Astrocyte of the spinal cord (primary cell): ENCODE results near the gene FSTL5.

Experiments
- DNase-seq: peaks from one replicate; pipeline ENCODE4 v3.0.0; 2011; ENCODE audit warnings: low read depth, low spot score
- H3K4me3 ChIP-seq: 2 replicates; pipeline ENCODE4 v1.5.1; 2011; ENCODE audit warnings: low read depth, mild to moderate bottlenecking, low read length, moderate library complexity
- CTCF ChIP-seq: IDR thresholded peaks from 2 replicates; pipeline ENCODE4 v1.5.1; 2012; ENCODE audit warnings: low read depth, mild to moderate bottlenecking, low read length, inconsistent platforms
- in situ Hi-C: cut with HindIII; loops from 2 replicates; pipeline ENCODE4 v1.10.0; 2017; ENCODE audit warnings: low sequenced_read_pairs

FSTL5 gene

GRCh38 chr4:162059656-162060055 lies 104.1 kb downstream of the FSTL5 start:
- in situ Hi-C loops, result no loop called here
- DNase-seq, result no peak
- TF ChIP-seq CTCF, result no peak
- no peak overlapping the region for H3K4me3 ChIP-seq

DNA sequence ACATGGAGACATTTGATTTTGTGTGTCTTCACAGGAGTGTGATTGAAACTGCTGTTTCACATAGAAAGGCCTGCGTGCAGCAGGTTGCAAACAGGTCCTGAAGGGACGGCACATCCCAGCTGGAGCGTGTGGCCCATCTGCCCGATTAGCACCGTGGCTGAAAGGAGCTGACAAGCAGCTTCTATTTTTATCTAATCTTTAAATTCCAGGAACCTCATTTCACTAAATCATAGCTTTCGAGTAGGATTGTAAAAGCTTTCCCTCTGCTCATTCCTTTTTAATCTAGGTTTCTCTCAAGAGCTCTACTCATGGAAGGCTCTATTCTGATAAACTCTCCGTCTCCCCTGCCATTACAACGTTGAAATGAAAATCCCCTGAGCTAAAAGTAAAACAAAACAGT lies 106.8 kb downstream of the FSTL5 start:
- no peak for TF ChIP-seq CTCF
- no peak for DNase-seq
- in situ Hi-C loops, result no loop called here
- no peak overlapping the region for H3K4me3 ChIP-seq

- no peak overlapping the region for H3K4me3 ChIP-seq
- in situ Hi-C loops, result no loop called here
- no peak for TF ChIP-seq CTCF
- no peak for DNase-seq
These were observed 117.7 kb downstream of the FSTL5 start for GRCh38 chr4:162046135-162046534.

DNA sequence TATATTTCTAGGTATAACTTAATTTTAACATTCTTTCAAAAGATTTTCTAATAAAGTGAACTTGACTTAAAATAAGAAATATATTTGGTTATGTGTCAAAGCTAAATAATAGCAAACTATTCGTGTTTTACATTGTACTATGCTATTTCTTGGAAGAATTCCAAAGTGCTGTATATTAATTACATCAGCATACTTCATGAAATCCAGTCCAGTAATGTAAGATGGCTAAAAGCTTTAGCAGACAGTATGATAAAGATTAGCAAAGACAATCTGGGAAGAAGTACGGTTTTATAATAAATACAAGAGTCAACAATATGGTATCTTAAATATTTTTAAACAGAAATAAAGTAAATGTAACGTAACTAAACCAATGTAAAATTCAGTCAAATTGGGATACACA lies 125.7 kb downstream of the FSTL5 start:
- TF ChIP-seq CTCF, result no peak
- in situ Hi-C loops, result no loop called here
- no peak overlapping the region for H3K4me3 ChIP-seq
- no peak for DNase-seq

- no peak for TF ChIP-seq CTCF
- H3K4me3 ChIP-seq, result no peak overlapping the region
- in situ Hi-C loops, result no loop called here
- DNase-seq, result no peak
These were observed 145.9 kb downstream of the FSTL5 start for GRCh38 chr4:162017863-162018262.

DNA sequence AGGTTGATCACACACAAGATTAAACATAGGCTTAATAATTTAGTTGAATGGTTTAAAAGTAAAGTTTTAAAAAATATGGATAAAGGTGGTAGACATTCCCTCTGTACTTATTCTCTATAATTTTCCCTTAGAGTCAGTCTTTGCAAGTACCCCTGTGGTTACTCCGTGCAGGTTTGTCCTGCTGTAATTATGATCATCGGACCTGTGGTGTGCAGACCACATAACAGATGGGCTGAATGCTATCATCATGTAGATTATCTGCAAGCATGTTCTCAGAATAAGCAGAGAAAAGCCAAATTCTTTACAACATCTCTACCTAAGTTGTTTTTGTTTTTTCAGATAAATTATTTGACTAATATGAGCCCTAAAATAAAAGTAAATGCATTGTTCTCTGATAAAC lies 146.8 kb downstream of the FSTL5 start:
- no peak overlapping the region for H3K4me3 ChIP-seq
- no peak for TF ChIP-seq CTCF
- in situ Hi-C loops, result no loop called here
- DNase-seq, result no peak

GRCh38 chr4:162016219-162016618 lies 147.6 kb downstream of the FSTL5 start:
- DNase-seq, result no peak
- no peak overlapping the region for H3K4me3 ChIP-seq
- TF ChIP-seq CTCF, result no peak
- in situ Hi-C loops, result no loop called here
